Activated gamma-delta T cell treated with Interleukin-2 at 50 U/mL for 16 hours (primary cell): Measurements from ENCODE around the gene SPAG4.

Experiments used
- DNase-seq: peaks from one replicate; pipeline ENCODE4 v3.0.0-alpha.2; 2020

SPAG4 gene

DNA sequence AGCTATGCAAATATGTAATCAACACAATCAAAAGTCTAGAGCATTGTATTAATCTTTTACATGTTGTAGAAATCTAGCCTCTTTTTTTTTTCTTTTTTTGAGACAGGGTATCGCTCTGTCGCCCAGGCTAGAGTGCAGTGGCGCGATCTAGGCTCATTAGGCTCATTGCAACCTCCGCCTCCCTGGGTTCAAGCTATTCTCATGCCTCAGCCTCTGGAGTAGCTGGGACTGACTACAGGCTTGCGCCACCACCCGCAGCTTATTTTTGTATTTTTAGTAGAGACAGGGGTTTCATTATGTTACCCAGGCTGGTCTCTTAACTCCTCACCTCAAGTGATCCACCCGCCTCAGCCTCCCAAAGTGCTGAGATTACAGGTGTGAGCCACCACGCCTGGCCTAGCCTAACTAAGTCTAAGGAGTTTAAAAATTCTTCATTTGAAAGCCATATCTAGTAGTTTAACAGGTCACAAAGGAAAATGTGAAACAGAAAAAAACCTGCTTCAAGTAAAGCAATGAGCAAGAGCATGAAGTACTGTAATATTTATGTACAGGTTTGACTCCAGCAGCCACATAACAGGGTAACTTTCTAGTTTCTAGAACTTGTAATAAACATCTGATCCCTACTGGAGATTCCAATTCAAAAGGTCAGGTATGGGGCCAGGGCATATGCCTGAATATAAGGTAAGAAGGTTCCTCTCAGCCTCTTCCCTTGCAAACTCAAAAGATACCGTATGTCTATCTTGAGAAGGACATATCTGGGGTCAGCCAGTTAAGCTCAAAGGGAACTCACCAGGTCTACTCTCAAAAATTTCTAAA lies 44.7 kb downstream of the SPAG4 start:
- no peak for DNase-seq

DNA sequence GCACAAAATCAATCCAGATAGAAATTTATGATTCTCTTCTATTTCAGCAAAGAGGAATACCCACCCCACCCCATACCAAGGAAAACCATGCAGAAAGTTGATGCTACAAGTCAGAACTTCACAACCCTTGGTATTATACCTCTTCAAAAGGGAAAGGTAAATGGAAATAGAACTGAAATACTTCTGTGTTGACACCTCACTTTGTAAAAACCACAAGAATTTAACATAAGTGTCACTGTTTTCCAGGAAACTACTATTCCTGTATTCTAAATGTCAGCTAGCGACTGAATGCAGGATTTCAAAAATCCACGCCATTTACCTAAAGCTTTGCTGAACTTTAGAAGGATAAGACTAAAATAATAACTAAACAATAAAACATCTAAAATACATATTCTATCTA lies 45.4 kb downstream of the SPAG4 start:
- DNase-seq, result no peak

GRCh38 chr20:35661908-35662307 lies 46.3 kb downstream of the SPAG4 start:
- DNase-seq, result no peak

- DNase-seq, result no peak
Observed at GRCh38 chr20:35662551-35662950, 46.9 kb downstream of the SPAG4 start.

DNA sequence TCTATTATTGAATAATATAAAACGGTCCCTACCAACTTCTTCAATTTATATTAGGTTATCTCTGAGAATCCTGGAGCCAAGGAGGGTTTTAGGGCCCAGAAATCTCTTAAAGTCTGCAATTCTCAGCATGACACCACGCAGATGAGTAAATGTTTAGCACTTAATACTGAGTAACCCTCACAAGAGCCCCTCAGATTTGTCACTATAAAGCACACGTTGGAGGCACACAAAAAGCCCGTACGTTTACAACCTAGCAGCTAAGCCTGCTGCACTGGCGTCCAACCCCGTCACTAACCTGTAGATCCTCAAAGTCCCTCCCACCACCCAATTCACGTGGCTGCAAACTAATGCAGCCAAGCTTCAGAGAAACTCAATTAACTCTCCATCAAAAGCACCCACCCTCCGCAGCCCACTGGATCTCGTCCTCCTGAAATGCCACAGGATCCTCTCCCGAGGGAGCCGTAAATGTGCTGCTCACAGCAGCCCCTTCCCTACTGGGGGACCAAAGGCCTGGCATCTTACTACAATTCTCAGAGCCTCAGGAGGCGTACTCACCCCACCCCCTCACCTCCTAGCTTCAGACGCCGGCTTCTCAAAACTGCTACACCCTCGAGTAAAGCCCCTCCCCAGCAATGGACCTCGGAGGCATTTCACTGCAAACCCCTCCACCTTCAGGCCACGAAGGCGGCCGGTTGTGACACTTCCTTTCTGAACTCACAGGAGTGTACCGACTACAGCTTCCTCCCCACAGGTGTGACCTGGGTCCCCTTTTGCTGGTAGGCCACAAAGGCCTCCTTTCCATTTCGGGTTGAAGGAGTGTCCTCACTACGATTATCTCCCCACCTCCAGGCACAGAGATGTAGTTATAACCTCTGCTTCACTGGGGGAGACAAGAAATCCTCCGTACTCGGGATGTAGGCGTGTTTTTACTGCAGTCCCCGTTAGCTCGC lies 48.2 kb downstream of the SPAG4 start:
- peak; percentile 66 for DNase-seq

DNA sequence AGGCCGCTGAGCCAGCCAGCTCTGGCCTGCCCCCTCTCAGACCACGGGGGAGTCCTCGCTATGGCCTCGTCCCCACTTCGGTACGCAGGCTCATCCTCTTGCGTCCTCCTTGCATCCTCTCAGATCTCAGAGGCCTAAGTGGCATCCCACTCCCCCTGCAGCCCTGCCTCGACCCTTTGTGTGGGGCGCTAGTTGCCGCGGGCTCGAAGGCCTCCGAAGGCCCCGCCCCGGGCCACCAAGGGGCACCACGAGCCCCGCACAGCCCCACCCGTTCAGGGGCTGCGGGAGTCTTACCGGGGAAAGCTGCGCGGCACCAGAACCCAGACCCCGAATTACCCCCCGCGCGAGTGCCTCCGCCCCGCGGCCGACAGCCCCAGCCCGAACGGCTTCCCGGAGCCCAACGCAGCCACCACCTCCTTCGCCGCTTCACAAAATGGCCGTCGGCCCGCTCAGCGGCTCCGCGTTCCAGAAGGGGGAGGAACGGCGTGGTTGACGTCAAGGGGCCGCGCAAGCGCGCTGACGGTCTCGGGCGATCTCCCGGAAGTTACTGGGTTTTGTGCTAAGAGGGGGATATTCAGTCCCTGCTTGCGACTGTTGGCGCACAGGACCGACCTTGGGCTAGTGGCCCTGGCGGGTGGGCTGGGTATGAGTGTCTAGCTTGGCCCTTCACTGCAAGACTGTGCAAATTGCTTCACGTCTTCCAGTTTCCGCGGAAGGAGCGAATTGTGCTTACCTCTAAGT lies 49.0 kb downstream of the SPAG4 start, which contains the start of the genes CPNE1 and RBM12:
CPNE1 (minus strand) TSS at position 435 of the 741 bp plus-strand sequence. CDS start 31,977 bp downstream, outside the sequence.
RBM12 (minus strand) TSS at position 435 of the 741 bp plus-strand sequence. CDS start 9,578 bp downstream, outside the sequence.
- DNase-seq, result peak; percentile 92

DNA sequence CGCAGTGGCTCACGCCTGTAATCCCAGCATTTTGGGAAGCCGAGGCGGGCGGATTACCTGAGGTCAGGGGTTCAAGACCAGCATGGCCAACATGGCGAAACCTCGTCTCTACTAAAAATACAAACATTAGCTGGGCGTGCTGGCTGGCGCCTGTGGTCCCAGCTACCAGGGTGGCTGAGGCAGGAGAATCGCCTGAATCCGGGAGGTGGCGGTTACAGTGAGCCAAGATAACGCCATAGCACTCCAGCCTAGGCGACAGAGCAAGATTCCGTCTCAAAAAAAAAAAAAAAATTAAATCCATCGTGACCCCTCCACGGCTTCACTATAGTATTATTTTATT lies 50.3 kb downstream of the SPAG4 start:
- DNase-seq, result no peak

- DNase-seq, result no peak
Observed at GRCh38 chr20:35669221-35669620, 53.6 kb downstream of the SPAG4 start.

GRCh38 chr20:35669681-35670080 lies 54.1 kb downstream of the SPAG4 start:
- no peak for DNase-seq
